SK-N-SH treated with all-trans-retinoic acid at 6 μM for 48 hours (cell line): ENCODE measurements around the gene TPSD1.
"Not testable (repeated sequence)": the region's sequence is repeated elsewhere in the genome, so short reads cannot be mapped to it uniquely, and the experiment has no call there.

ENCODE experiments used
- ARNTL ChIP-seq: fragments of 450-650 bp; formaldehyde crosslinking; IDR thresholded peaks from 2 replicates; pipeline ENCODE4 v1.5.0; 2020; ENCODE audit warnings: low read depth, mild to moderate bottlenecking, moderate library complexity, borderline replicate concordance
- CSDC2 ChIP-seq: fragments of 250-450 bp; sonication (Bioruptor Pico); IDR thresholded peaks from 2 replicates; pipeline ENCODE4 v1.5.0; 2020; ENCODE audit warnings: mild to moderate bottlenecking, moderate library complexity
- TOX ChIP-seq: fragments of 250-450 bp; sonication (Bioruptor Pico); IDR thresholded peaks from 2 replicates; pipeline ENCODE4 v1.8.0; 2021; ENCODE audit warnings: mild to moderate bottlenecking, moderate library complexity, borderline replicate concordance
- ZFP3 ChIP-seq: fragments of 250-450 bp; sonication (Bioruptor Pico); IDR thresholded peaks from 2 replicates; pipeline ENCODE4 v1.5.0; 2020; ENCODE audit warnings: mild to moderate bottlenecking, moderate library complexity

DNA sequence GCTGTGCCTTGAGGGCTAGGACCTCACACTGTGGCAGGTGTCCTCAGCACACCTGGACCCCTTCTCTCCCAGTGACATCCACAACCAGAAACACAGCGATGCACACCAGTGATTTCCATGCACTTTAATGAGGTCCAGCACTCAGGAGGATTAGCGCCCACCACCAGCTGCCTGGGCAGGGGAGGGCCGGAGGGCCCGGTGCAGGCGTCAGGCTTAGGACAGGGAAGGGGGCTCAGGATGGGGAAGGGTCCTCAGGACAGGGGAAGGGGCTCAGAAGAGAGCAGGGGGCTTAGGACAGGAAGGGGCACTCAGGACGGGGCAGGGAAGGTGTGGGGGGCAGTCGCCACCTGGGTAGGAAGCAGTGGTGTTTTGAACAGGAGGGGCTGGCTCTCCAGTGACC, 27.6 kb upstream of the TPSD1 start:
- not testable (repeated sequence) for TF ChIP-seq ZFP3; ARNTL (CRISPR knock-in tag); TOX (CRISPR knock-in tag); CSDC2 (CRISPR knock-in tag)
